ENCODE measurements around the gene BCAR1. TPM values are rescaled to one million over a fixed set of nuclear protein-coding genes. Genes with fewer than 3 reads are reported as not detected.

The BCAR1 gene
- total and polyA plus RNA-seq, 2 of the 13 experiments (the other 11 are each of a cell fraction or from before 2014, with no cell fraction given): 48.1 to 51.7 TPM

DNA sequence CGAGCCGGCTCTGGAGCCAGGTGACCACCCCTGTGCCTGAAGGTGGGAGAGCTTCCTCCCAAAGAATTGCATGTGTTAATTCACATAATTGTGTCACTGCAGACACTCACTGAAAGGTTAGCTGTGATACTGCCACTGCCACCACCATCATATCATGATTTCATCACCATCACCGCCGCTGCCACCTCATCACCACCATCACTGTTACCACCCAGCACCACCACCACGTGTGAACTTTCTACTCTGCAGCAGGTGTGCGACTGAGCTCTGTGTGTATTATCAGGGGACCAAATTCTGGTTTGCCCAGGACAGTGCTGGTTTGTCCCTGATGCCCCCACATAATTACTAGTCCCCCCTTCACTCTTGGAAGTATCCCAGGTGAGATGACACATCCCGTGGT, 15.2 kb downstream of the BCAR1 start:
- TF ChIP-seq POLR2G (IDR thresholded peaks at IDR 0.05; ENCODE audit: low read depth, low read length): peak; percentile 25; the same call in 1 of the 2 replicates
- 0 out of 2 replicates have a peak, but pooled peaks have one; percentile 2 for TF ChIP-seq CEBPB (IDR thresholded peaks at IDR 0.05; ENCODE audit: borderline replicate concordance, low read depth, low read length)
- TF ChIP-seq RBM22 (optimal IDR thresholded peaks at IDR 0.05; ENCODE audit: low read length): peak; percentile 64
- TF ChIP-seq RELA (CRISPR knock-in tag; IDR thresholded peaks at IDR 0.05): no peak
- TF ChIP-seq, protein P1, sequence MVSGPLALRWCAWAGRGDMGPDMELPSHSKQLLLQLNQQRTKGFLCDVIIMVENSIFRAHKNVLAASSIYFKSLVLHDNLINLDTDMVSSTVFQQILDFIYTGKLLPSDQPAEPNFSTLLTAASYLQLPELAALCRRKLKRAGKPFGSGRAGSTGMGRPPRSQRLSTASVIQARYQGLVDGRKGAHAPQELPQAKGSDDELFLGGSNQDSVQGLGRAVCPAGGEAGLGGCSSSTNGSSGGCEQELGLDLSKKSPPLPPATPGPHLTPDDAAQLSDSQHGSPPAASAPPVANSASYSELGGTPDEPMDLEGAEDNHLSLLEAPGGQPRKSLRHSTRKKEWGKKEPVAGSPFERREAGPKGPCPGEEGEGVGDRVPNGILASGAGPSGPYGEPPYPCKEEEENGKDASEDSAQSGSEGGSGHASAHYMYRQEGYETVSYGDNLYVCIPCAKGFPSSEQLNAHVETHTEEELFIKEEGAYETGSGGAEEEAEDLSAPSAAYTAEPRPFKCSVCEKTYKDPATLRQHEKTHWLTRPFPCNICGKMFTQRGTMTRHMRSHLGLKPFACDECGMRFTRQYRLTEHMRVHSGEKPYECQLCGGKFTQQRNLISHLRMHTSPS (CRISPR knock-in tag; IDR thresholded peaks at IDR 0.05; ENCODE audit: low read depth): peak; percentile 14; the same call in 1 of the 2 replicates
- no peak for TF ChIP-seq ZNF768 (CRISPR knock-in tag; IDR thresholded peaks at IDR 0.05)
- TF ChIP-seq CREB1 (IDR thresholded peaks at IDR 0.05): 0 out of 2 replicates have a peak, but pooled peaks have one; percentile 3
- TF ChIP-seq CREB1 (CRISPR knock-in tag; IDR thresholded peaks at IDR 0.05): no peak
- TF ChIP-seq AHDC1 (CRISPR knock-in tag; IDR thresholded peaks at IDR 0.05; ENCODE audit: borderline replicate concordance): no peak
- no peak for TF ChIP-seq ZNF780A (CRISPR knock-in tag; IDR thresholded peaks at IDR 0.05)
- no peak for TF ChIP-seq KLF9 (CRISPR knock-in tag; IDR thresholded peaks at IDR 0.05; ENCODE audit: low read depth)
- intact Hi-C loops (cut with micrococcal nuclease; ENCODE audit: unreplicated experiment) (no loop called here), in situ Hi-C loops (cut with HindIII; ENCODE audit: extremely low pct_ligation_motif_present, low pct_unique_long_range_greater_than_20kb) (no loop called here)
- no peak overlapping the region for H3K4me2 ChIP-seq (ENCODE audit: low read depth, low read length)
- no peak overlapping the region for H3K27ac ChIP-seq (ENCODE audit: extremely low read length, insufficient read depth, low read length)
- peaks cover 43 to 52% of the 10 kb centered on the region in 2 experiments for H3K36me3 ChIP-seq (replicated peaks in 1 of 2; ENCODE audit: control insufficient read depth in 1 of 2, insufficient read depth in 2 of 2, low read length in 2 of 2)
- WGBS (ENCODE audit: low lambda C conversion rate): 93% methylated on average over 7 of the region's 7 CpGs
- H4K20me1 ChIP-seq (ENCODE audit: insufficient read depth, low read length): peaks cover 8% of the 10 kb centered on the region
- no peak for DNase-seq (ENCODE audit: low spot score)
- no peak overlapping the region for H3K9ac ChIP-seq (ENCODE audit: insufficient read depth, low read depth, low read length)
- no peaks in the 10 kb centered on the region for H3K9me3 ChIP-seq (ENCODE audit: low read length)
- peaks cover 37% of the 10 kb centered on the region for H3K79me2 ChIP-seq (ENCODE audit: insufficient read depth, low read length)
- H2AFZ ChIP-seq (ENCODE audit: low read length): no peak overlapping the region
- POLR2A ChIA-PET: interaction anchor here (1.3 to 4.2 kb wide), 4 partner anchors 9 to 70 kb away, joined by 5 to 27 read pairs (median 12); no protein-coding TSS in a partner anchor
- H3K27me3 ChIP-seq (ENCODE audit: control insufficient read depth in 1 of 2, insufficient read depth in 2 of 2, low read length in 2 of 2): no peaks in the 10 kb centered on the region
- ATAC-seq: no peak
- no TSS peak for BruUV-seq (replicated peaks)
- H3K4me3 ChIP-seq (replicated peaks in 1 of 3; ENCODE audit: insufficient read depth in 1 of 3, low read depth in 2 of 3, low read length in 3 of 3): no peak overlapping the region
- H3K4me1 ChIP-seq (ENCODE audit: insufficient read depth, low read length): peaks cover 51% of the 10 kb centered on the region
- CTCF ChIA-PET (ENCODE audit: low intra/inter-chr PET ratio, low total read pairs): interaction anchor here (1.0 kb wide), 1 partner anchor 149 kb away, joined by 3 read pairs; no protein-coding TSS in a partner anchor
- FAIRE-seq: no peak

Measured in HepG2 (cell line).